ENCODE results near the gene MED25.
A peak's percentile ranks its signal among the peaks of the same experiment; 100 is the strongest.

The MED25 gene

GRCh38 chr19:49845414-49845813, 27.3 kb downstream of the MED25 start:
- DNase-seq, result no peak

DNA sequence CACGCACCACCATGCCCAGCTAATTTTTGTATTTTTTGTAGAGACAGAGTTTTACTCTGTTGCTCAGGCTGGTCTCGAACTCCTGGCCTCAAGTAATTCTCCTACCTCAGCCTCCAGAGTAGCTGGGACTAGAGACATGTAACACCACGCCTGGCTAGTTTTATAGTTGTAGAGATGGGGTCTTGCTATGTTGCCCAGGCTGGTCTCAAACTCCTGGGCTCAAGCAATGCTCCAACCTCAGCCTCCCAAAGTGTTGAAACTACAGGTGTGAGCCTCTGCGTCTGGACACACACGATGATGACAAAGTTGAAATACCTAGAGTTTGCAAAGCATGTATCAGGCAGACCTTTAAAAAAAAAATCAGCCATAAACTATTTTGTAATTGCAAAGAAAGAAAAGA, 28.3 kb downstream of the MED25 start:
- no peak for DNase-seq

DNA sequence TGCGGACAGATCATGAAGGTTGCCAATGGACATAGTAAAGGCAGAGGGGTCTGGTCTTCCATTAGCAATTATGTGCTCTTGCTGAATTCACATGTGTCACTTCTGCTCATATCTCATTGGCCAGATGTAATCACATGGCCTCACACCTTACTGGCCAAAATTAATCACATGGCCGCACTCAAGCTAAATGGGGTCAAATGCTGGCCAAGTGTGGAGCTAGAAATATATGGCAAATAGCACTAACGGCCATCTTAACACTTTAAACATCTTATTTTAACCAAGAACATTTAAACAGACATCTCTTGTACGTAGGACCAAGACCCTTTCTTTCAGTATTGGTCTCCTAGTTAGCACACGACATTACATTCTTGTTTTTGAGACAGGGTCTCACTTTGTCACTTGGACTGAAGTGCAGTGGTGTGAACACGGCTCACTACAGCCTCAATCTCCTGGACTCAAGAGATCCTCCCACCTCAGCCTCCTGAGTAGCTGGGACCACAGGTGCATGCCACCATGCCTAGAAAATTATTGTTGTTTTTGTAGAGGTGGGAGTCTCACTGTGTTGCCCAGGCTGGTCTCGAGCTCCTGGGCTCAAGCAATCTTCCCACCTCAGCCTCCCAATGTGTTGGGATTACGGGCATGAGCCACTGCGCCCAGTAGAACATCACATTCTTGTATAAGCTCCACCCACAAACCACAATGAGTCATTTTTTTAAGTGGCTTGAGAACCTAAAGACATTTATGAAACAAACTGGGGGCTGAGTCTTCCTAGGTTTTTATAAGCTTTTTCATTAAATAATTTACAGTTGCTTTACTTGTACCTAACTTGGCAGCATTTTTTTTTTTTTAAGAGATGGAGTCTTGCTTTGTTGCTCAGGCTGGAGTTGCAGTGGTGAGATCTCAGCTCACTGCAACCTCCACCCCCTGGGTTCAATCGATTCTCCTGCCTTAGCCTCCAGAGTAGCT, 29.9 kb downstream of the MED25 start:
- no peak for DNase-seq

DNA sequence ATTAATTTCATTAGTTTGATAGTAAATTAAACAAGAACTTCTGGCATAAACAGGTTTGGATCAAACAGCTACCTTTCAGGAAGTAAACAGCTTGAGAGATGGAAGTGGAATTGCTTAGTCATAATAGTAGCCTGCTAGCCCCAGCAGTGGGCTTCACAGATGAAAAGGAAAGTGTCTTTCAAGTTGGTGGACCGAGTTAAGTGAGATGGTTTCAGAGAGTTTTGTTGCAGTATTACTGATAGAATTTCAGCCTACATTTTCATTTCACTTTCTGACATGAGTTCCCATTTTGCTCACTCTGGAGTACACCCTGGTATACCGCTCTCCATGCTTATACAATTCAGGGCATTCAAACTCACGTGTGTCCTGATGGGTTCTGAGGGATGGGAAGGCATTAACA, 30.8 kb downstream of the MED25 start:
- DNase-seq, result no peak

- no peak for DNase-seq
These were observed 31.5 kb downstream of the MED25 start for GRCh38 chr19:49849433-49850220.

DNA sequence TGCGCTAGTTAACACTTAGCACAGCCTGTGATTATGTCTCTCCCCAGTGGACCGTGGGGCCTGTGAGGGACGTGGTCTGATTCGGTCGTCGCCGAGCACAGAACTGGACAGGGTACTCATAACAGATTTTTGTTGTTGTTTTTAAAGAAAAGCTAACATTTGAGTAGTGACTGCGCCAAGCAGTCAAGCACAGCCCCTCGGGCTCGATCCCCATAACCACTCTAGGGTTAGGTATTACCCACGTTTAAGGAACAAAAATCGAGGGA, 32.1 kb downstream of the MED25 start:
- DNase-seq, result no peak

- DNase-seq, result peak; percentile 91 to 98
These were observed 32.6 kb downstream of the MED25 start, which contains the start of gene PTOV1 for GRCh38 chr19:49850487-49851342. PTOV1 (plus strand) TSS chr19:49851159.

GRCh38 chr19:49851456-49852259, 33.6 kb downstream of the MED25 start:
- DNase-seq, result peak in 1 of 2 experiments; percentile 51

DNA sequence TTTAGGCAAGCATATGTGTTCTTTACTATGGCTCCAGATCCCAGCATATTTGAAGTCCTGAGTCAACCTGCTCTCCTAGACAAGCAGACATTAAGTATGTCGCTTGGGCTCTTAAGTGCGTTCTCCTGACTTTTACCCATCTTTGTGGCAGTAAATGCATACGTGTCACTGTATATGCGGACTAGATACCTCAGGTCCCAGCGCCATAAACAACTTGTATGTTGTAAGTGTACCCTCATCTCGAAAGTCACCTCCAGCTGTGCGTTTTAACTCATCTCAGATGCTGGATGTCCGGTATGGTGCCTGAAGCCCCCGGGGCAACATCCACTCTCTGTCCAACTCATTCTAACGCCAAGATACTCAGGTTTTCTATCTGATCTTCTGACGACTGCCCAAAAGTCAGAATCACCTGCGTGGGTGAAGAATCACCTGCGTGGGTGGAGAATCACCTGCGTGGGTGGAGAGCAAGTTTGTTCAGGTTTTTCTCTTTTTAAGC, 34.6 kb downstream of the MED25 start:
- DNase-seq, result no peak

DNA sequence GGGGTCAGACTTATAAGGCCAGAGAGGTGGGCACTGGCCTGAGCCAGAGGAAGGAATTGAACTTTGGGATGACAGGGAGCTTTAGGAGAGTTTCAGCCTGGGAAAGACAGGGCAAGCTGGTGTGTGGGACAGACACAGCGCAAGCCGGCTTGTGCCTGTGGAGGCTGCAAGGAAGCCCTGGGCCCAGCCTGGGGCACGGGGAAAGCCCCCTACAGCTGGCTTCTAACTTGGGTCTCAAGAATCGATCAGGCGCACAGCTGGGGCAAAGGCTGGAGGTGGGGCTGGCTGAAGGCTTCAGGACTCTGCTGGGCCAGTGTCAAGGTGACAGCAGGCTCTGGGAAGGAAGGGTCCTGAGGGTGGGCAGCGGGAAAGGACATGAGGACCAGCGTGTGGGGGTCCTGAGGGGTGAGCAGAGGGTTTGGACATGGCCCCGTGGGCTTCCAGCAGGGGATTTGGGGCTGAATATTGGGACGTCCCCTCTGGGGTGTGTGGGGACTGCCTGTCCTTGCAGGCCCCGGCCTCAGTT, 35.8 kb downstream of the MED25 start:
- DNase-seq, result no peak

DNA sequence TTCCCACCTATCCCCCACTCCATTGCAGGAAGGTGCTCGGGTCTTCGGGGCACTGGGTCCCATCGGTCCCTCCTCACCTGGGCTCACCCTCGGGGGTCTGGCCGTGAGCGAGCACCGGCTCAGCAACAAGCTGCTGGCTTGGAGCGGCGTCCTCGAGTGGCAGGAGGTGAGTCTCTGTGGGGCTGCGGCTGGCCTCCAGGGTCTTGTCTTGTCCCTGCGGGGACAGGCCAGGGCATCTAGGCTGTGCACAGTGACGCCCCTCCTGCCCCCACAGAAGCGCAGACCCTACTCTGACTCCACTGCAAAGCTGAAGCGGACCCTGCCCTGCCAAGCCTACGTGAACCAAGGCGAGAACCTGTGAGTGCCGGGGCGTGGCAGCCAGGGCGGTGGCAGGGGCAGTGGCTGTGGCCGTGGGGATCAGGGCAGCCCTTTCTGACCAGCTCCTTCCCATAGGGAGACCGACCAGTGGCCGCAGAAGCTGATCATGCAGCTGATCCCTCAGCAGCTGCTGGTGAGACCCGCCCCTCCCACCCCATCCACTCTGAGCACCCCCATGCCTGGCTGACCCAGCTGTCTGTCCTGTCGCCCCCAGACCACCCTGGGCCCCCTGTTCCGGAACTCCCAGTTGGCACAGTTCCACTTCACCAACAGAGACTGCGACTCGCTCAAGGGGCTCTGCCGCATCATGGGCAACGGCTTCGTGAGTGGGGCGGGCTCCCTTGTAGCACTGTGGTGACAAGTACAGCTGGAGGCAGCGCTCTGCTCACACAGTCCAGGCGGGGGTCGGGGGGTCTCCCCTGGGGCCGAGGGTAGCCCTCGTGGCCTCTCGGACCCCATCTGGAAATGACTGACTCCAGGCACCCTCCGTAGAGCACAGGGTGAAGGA, 36.5 kb downstream of the MED25 start:
- no peak for DNase-seq

- no peak for DNase-seq
These were observed 37.2 kb downstream of the MED25 start for GRCh38 chr19:49855277-49855675.

- no peak for DNase-seq
These were observed 37.8 kb downstream of the MED25 start for GRCh38 chr19:49855676-49856573.

- DNase-seq, result no peak
These were observed 38.5 kb downstream of the MED25 start for GRCh38 chr19:49856574-49857021.

DNA sequence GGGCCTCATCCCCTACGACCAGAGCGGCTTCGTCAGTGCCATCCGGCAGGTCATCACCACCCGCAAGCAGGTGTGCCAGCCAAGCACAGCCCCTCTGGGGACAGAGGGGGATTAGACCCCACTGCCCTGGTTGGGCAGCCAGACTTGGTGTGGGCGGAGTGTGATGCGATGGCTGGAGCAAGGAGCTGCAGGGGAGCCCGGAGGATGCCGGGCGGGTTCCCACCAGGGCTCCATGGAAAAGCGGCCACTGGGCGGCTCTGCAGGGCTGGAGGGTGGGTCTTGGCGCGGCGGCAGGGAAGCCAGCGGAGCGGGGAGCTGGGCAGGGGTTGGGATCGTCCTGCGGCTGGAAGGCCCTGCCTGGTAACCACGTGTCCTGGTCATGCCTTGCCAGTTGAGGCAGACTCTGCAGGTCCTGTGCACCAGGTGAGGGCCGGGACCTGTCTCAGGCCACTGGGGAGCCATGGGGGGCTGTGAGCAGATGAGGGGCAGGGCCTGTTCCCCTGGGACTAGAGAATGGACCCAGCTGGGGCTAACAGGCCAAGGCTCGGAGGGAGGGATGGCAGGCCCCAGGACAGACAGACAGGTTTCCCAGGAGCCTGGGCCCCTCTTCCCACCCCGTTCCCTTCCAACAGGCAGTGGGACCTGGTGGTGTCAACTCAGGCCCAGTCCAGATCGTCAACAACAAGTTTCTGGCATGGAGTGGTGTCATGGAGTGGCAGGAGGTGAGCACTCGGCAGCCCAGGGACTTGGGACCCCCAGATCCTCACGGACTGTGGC, 39.2 kb downstream of the MED25 start:
- DNase-seq, result no peak

DNA sequence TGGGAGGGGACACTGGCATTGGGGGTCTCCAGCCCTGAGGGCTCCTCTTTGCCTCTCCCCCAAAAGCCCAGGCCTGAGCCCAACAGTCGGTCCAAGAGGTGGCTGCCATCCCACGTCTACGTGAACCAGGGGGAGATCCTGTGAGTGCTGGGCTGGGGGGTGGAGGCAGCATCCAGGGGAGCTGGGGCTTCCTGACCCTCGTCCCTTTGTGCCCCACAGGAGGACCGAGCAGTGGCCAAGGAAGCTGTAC, 39.7 kb downstream of the MED25 start:
- DNase-seq, result no peak

- no peak for DNase-seq
These were observed 40.2 kb downstream of the MED25 start for GRCh38 chr19:49858088-49858985.
